Skin epidermis (tissue), 12 donors: ENCODE measurements around the gene ECSIT.

Source experiments
- H3K27ac ChIP-seq, 21 experiments: fragments of 200-600 bp; sonication (generic) in 11 of 21; one replicate each; pipeline ENCODE4 v1.5.0; 2020; ENCODE audit warnings: mild to moderate bottlenecking in 3 of 21, inconsistent platforms in 2 of 21, moderate library complexity in 2 of 21
- H3K4me3 ChIP-seq, 7 experiments: fragments of 200-600 bp; sonication (generic) in 2 of 7; one replicate each; pipeline ENCODE4 v1.5.0; 2020; ENCODE audit warnings: inconsistent platforms in 2 of 7, mild to moderate bottlenecking in 2 of 7, moderate library complexity in 1 of 7

Gene ECSIT

GRCh38 chr19:11457831-11458230, 71.1 kb downstream of the ECSIT start:
- Histone ChIP-seq H3K27ac (no peak overlapping the region), H3K4me3 (no peak overlapping the region)

- no peak overlapping the region for H3K27ac ChIP-seq
- H3K4me3 ChIP-seq, result no peak overlapping the region
These were observed 71.8 kb downstream of the ECSIT start for GRCh38 chr19:11457115-11457514.

DNA sequence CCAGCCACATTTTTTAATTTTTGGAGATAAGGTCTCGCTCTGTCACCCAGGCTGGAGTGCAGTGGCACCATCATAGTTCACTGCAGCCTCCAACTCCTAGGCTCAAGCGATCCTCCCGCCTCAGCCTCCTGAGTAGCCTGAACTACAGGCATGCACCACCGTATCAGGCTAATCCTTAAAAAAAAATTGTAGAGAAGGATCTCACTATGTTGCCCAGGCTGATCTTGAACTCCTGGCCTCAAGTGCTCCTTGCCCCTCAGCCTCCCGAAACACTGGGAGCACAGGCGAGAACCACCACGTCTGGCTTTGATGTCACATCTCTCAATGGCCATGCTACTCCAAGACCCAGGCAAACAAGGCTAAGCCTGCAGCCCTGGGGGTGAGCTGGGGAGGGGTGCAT, 72.3 kb downstream of the ECSIT start:
- no peak overlapping the region for H3K4me3 ChIP-seq
- H3K27ac ChIP-seq, result no peak overlapping the region
